Erythroblast (primary cell): Measurements from ENCODE around the gene WDR70.
A peak's percentile ranks its signal among the peaks of the same experiment; 100 is the strongest.
"Not testable (repeated sequence)": the region's sequence is repeated elsewhere in the genome, so short reads cannot be mapped to it uniquely, and the experiment has no call there.

Experiments
- DNase-seq, 2 experiments: peaks; one replicate each; lab custom pipeline; 2025; lab: John Stamatoyannopoulos, UW
- GATA1 ChIP-seq: IDR thresholded peaks from 2 replicates; pipeline ENCODE4 v1.6.1; 2011; ENCODE audit warnings: low read depth, mild to moderate bottlenecking, control low read depth, low read length, moderate library complexity
- POLR2A ChIP-seq: IDR thresholded peaks from 2 replicates; pipeline ENCODE4 v1.6.1; 2011; ENCODE audit warnings: mild to moderate bottlenecking, low read length

Gene WDR70

GRCh38 chr5:37478121-37478894, 99.2 kb downstream of the WDR70 start:
- no peak for DNase-seq

DNA sequence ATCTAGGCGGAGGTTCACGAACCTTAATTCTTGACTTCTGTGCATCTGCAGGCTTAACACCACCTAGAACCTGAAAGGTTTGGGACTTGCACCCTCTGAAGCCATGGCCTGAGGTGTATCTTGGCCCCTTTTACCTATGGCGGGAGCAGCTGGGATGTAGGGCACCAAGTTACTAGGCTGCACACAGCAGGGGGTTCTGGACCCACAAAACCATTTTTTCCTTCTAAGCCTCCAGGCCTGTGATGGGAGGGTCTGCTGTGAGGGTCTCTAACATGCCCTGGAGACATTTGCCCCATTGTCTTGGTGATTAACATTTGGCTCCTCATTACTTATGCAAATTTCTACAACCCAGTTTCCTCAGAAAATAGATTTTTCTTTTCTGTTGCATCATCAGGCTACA, 102.3 kb downstream of the WDR70 start:
- not testable (repeated sequence) for DNase-seq

More at GRCh38 chr5:37478121-37478894, 99.2 kb downstream of the WDR70 start:
- TF ChIP-seq POLR2A: no peak
- no peak for TF ChIP-seq GATA1

DNA sequence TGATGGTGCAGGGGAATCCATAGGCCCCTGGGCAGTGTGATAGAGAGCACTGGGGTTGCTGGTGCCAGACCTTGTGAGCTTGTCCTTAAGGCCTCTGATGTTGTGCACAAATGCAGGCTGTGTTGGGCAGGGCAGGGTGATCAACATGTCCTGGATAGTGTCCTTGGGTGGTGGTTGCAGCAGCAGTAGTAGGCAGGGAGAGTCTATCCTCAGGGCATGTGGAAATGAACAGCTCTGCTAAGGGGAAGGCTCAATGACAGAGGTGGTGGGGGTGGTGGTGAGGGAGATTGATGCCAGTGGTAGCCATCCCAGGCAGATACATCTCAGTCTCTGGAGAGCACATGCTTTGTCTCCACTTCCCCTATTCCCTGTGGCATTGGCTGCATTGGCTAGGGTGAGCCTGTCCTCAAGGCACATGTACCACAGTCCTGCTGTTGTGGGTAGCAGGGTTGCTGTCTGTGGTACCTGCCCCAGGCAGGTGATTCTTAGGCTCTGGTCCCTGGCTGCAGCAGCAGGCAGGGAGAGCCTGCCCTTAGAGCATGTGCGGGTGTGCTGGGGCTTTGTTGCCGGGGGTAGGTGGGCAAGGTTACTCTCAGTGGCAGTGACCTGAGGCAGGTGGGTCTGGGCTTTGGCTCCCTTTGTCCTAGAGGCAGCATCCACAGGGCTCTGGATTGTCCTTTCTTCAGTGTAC, 111.1 kb downstream of the WDR70 start:
- no peak for DNase-seq
- TF ChIP-seq POLR2A (no peak), GATA1 (no peak)

DNA sequence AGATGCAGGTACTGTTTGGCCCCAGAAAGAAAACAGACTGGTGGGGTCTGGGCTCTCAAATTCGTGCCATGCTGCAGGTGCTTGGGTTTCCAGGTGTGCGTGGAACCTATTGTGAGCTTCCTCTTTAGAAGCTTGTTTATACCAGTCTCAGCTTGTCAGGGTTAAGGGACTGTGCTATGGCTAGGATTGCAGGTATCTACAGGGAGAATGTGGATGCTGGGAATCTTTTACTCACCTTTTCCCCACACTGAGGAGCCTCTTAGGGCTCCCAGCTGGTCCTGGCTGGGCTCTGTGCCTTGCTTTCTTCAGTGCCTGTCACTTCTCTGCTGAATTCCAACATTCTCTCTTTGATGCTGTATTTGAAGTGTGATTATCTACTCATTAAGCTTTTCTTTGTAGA, 111.8 kb downstream of the WDR70 start:
- TF ChIP-seq POLR2A: no peak
- no peak for TF ChIP-seq GATA1
- DNase-seq: no peak

- DNase-seq: no peak
- TF ChIP-seq GATA1: no peak
- TF ChIP-seq POLR2A: no peak
Observed at GRCh38 chr5:37492778-37493555, 113.8 kb downstream of the WDR70 start.

DNA sequence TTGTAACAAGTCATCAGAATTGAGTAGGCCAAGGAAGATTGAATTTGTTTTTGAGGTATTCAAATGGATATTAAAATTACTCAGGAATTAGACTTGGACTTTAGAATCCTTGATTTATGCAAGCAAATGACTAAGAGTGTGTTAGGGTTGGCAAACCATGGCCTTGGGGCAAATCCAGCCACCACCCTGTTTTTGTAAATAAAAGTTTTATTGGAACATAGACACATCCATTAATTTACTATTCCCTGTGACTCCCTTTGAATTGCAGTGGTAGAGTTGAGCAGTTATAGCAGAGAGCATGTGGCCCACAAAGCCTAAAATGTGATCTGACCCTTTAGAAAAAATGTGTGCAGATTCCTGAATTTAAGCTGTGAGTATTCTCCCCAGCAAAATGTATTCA, 115.6 kb downstream of the WDR70 start:
- no peak for DNase-seq
- TF ChIP-seq GATA1 (no peak), POLR2A (no peak)

DNA sequence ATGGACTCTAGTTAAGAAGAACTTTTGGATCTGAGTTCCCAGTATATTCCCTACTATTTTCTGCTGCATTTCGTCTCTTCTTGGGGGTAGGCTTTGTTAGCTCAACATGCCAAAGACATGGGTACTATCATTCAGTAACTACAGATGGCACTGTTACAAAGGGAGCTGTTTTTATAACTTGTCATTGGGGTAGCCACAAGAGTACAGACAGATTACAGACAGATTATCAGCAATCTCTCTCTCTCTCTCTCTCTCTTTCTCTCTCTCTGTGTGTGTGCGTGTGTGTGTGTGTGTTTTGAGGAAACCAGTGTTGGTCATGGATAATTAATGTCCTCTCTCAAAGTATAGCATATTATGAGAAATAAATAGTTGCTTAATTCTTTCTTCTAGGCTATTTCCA, 116.1 kb downstream of the WDR70 start:
- no peak for TF ChIP-seq GATA1
- TF ChIP-seq POLR2A: no peak
- DNase-seq: peak in 1 of 2 experiments; percentile 49

- no peak for DNase-seq
Observed at GRCh38 chr5:37495668-37496347, 116.7 kb downstream of the WDR70 start.

DNA sequence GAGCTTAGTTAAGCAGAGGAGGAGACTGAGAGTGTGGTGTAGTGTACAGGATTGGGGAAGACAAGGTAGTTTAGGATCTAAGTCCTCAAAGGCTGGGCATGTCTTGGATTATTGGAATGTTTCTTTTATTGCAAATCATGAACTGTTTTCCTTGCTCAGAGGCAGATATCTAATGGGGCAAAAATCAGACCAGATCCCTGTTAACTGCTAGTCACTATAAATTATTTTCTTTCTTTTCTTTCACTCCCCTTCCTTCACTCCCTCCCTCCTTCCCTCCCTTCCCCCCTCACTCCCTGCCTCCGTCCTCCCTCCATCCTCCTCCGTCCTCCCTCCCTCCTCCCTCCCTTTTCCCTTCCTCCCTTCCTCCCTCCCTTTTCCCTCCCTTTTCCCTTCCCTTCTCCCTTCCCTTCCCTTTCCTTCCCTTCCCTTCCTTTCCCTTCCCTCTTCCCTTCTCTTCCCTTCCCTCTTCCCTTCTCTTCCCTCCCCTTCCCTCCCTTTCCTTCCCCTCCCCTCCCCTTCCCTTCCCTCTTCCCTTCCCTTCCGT, 117.9 kb downstream of the WDR70 start:
- no peak for DNase-seq
- TF ChIP-seq GATA1: no peak
- TF ChIP-seq POLR2A: no peak

More at GRCh38 chr5:37495668-37496347, 116.7 kb downstream of the WDR70 start:
- no peak for TF ChIP-seq POLR2A
- TF ChIP-seq GATA1: no peak

DNA sequence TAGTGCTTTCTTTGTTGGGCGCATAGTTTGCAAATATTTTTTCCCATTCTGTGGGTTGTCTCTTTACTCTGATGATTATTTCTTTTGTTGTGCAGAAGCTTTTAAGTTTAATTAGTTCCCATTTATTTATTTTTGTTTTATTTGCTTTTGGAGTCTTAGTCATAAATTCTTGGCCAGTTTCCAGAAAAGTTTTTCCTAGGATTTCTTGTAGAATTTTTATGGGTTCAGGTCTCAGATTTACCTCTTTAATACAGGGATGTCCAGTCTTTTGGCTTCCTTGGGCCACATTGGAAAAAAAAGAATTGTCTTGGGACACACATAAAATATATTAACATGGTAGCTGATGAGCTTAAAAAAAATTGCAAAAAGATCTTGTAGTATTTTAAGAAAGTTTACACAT, 122.0 kb downstream of the WDR70 start:
- DNase-seq: no peak
- TF ChIP-seq POLR2A: no peak
- TF ChIP-seq GATA1: no peak

DNA sequence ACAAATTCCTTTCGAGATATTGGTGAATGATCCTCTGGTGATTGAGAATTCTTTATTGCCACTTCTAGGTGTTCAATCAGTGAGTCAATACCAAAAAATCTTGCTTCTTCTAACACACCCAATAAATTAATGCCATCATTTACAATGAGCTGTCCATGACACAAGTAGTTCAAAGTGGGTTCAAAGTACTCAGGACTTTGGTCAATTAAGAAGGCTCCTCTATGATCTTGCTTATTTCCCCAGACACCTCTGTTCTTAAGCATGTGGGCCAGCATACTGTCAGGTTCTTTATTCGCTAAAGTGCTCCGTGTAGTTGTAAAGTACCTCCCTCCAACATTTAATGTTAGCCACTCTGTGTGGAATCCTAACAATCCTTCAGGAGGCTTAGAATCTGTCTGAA, 127.1 kb downstream of the WDR70 start:
- no peak for DNase-seq
- no peak for TF ChIP-seq POLR2A
- TF ChIP-seq GATA1: no peak

GRCh38 chr5:37506722-37507121, 127.6 kb downstream of the WDR70 start:
- DNase-seq: no peak
- no peak for TF ChIP-seq GATA1
- TF ChIP-seq POLR2A: no peak

DNA sequence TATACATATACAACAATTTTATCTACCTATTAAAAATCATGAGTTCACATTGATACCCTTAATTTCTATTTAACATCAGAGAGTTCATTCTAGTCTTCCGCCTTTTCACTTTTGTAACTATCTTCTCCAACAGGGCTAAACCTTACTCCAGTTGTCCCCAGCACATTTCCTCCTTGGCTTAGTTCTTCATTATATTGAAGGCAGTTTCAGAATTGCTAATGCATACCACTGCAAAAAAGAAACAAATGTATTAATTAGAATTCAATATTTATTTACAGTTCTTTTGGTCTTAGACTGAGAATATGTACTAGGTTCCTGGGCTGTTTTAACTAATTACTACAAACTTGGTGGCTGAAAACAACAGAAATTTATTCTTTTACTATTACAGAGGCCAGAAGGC, 132.5 kb downstream of the WDR70 start:
- DNase-seq: no peak
- TF ChIP-seq POLR2A (no peak), GATA1 (no peak)
